Caco-2 (cell line): ENCODE data around the gene EHD1. TPM values are rescaled to one million over a fixed set of nuclear protein-coding genes. Genes with fewer than 3 reads are reported as not detected.

Experiments
- BruUV-seq: library from RNA; stranded (reverse); fragments of 400-500 nt; replicated peaks from 2 replicates; lab custom pipeline; 2021; lab: Mats Ljungman, UMichigan
- CTCF ChIA-PET: fragments of 300-600 bp; sonication (Branson Sonifier 250); formaldehyde crosslinking; loops from one replicate; lab custom pipeline; 2022; ENCODE audit warnings: antibody characterized with exemption; lab: Charles Lee
- POLR2A ChIA-PET: fragments of 300-600 bp; sonication (Branson Sonifier 250); formaldehyde crosslinking; loops from one replicate; lab custom pipeline; 2022; ENCODE audit warnings: antibody characterized with exemption; lab: Charles Lee
- DNase-seq, 2 experiments: peaks; one replicate each; pipeline versions ENCODE4 v3.0.0 to v3.0.0-alpha.2; 2020 to 2022
- H3K27me3 ChIP-seq: replicated peaks from 2 replicates; pipeline ENCODE4 v1.6.0; 2011; ENCODE audit warnings: low read length; ENCODE audit not compliant: control insufficient read depth, insufficient read depth
- H3K36me3 ChIP-seq: 2 replicates; pipeline ENCODE4 v1.5.1; 2011; ENCODE audit warnings: low read length; ENCODE audit not compliant: control insufficient read depth, insufficient read depth
- H3K4me1 ChIP-seq: fragments of 250-450 bp; sonication (Bioruptor Pico); 2 replicates; pipeline ENCODE4 v1.5.1; 2020; ENCODE audit warnings: mild to moderate bottlenecking
- H3K4me3 ChIP-seq: 2 replicates; pipeline ENCODE4 v1.5.1; 2011; ENCODE audit warnings: low read depth, mild to moderate bottlenecking, control low read depth, low read length
- H3K9me3 ChIP-seq: fragments of 250-450 bp; sonication (Bioruptor Pico); 2 replicates; pipeline ENCODE4 v1.5.1; 2020; ENCODE audit warnings: mild to moderate bottlenecking, moderate library complexity
- H3K27ac Mint-ChIP-seq: one replicate; pipeline ENCODE4 v1.8.0; 2022; ENCODE audit warnings: mixed read lengths; ENCODE audit not compliant: unreplicated experiment
- H3K27me3 Mint-ChIP-seq: one replicate; pipeline ENCODE4 v1.8.0; 2022; ENCODE audit warnings: mixed read lengths; ENCODE audit not compliant: insufficient read depth, unreplicated experiment
- H3K36me3 Mint-ChIP-seq: one replicate; pipeline ENCODE4 v1.8.0; 2022; ENCODE audit warnings: mild to moderate bottlenecking, mixed read lengths; ENCODE audit not compliant: insufficient read depth, unreplicated experiment
- H3K4me1 Mint-ChIP-seq: one replicate; pipeline ENCODE4 v1.8.0; 2022; ENCODE audit warnings: low read depth, mixed read lengths; ENCODE audit not compliant: unreplicated experiment
- H3K4me3 Mint-ChIP-seq: one replicate; pipeline ENCODE4 v1.8.0; 2022; ENCODE audit warnings: mild to moderate bottlenecking, moderate library complexity, mixed read lengths; ENCODE audit not compliant: unreplicated experiment
- H3K9me3 Mint-ChIP-seq: one replicate; pipeline ENCODE4 v1.8.0; 2022; ENCODE audit warnings: mixed read lengths; ENCODE audit not compliant: unreplicated experiment
- intact Hi-C: fragments of 100-400 bp; cut with micrococcal nuclease; formaldehyde crosslinking; loops from one replicate; pipeline ENCODE4 v1.10.0; 2022; ENCODE audit not compliant: unreplicated experiment
- total RNA-seq: library from RNA; stranded (reverse); gene quantifications from 2 replicates; pipeline ENCODE4 v1.2.3, GENCODE V29; 2022
- TF ChIP-seq, protein P1 (sequence below), 2 experiments: fragments of 200-600 bp in 1 of 2; IDR thresholded peaks; 1 replicate in 1 of 2; 2 replicates in 1 of 2; pipeline versions ENCODE4 v1.5.1 to v1.8.0; 2011 to 2022; ENCODE audit warnings: antibody characterized with exemption in 1 of 2, control low read depth in 1 of 2, inconsistent platforms in 1 of 2, low read depth in 1 of 2, low read length in 1 of 2, mild to moderate bottlenecking in 1 of 2, moderate library complexity in 1 of 2; ENCODE audit not compliant: insufficient read depth in 1 of 2, severe bottlenecking in 1 of 2, unreplicated experiment in 1 of 2

The EHD1 gene
- total RNA-seq, 1 experiment from 2014 or later: 129 TPM

DNA sequence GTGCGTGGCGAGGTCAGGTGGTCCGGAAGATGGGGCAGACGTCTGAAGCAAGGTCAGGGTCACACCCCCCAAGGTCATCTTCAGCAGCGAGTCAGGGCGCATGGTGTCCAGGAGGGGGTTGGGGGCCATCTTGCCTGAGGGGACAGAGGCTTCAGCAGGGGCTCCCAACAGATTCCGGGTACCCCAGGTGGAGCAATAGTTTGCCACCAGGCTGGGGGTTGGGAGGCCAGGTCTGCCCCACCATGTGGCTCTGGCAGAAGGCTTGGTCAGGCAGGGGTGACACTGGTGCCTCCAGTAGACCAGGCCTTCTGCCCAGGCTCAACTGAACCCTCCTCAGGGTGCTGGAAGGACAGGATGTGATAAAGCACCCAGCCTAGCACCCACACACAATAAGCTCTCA, 32.7 kb upstream of the EHD1 start:
- no peak for DNase-seq
- no peaks in the 10 kb centered on the region for H3K27me3 Mint-ChIP-seq
- TF ChIP-seq, protein P1, sequence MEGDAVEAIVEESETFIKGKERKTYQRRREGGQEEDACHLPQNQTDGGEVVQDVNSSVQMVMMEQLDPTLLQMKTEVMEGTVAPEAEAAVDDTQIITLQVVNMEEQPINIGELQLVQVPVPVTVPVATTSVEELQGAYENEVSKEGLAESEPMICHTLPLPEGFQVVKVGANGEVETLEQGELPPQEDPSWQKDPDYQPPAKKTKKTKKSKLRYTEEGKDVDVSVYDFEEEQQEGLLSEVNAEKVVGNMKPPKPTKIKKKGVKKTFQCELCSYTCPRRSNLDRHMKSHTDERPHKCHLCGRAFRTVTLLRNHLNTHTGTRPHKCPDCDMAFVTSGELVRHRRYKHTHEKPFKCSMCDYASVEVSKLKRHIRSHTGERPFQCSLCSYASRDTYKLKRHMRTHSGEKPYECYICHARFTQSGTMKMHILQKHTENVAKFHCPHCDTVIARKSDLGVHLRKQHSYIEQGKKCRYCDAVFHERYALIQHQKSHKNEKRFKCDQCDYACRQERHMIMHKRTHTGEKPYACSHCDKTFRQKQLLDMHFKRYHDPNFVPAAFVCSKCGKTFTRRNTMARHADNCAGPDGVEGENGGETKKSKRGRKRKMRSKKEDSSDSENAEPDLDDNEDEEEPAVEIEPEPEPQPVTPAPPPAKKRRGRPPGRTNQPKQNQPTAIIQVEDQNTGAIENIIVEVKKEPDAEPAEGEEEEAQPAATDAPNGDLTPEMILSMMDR (IDR thresholded peaks at IDR 0.05; ENCODE audit: insufficient read depth in 1 of 2, low read depth in 1 of 2, low read length in 1 of 2, severe bottlenecking in 1 of 2, unreplicated experiment in 1 of 2): no peak
- H3K36me3 Mint-ChIP-seq: peaks cover 26% of the 10 kb centered on the region
- intact Hi-C loops: no loop called here
- H3K4me3 Mint-ChIP-seq: no peak overlapping the region
- no peaks in the 10 kb centered on the region for H3K4me1 Mint-ChIP-seq
- H3K9me3 Mint-ChIP-seq: no peaks in the 10 kb centered on the region
- ChIA-PET POLR2A (no interaction called here), CTCF (no interaction called here)
- no TSS peak for BruUV-seq
- Histone ChIP-seq H3K27me3 (no peaks in the 10 kb centered on the region), H3K4me3 (no peak overlapping the region), H3K4me1 (no peaks in the 10 kb centered on the region; the same call in none of the 2 replicates), H3K9me3 (no peaks in the 10 kb centered on the region), H3K36me3 (peaks cover 5% of the 10 kb centered on the region)
- H3K27ac Mint-ChIP-seq: no peak overlapping the region

DNA sequence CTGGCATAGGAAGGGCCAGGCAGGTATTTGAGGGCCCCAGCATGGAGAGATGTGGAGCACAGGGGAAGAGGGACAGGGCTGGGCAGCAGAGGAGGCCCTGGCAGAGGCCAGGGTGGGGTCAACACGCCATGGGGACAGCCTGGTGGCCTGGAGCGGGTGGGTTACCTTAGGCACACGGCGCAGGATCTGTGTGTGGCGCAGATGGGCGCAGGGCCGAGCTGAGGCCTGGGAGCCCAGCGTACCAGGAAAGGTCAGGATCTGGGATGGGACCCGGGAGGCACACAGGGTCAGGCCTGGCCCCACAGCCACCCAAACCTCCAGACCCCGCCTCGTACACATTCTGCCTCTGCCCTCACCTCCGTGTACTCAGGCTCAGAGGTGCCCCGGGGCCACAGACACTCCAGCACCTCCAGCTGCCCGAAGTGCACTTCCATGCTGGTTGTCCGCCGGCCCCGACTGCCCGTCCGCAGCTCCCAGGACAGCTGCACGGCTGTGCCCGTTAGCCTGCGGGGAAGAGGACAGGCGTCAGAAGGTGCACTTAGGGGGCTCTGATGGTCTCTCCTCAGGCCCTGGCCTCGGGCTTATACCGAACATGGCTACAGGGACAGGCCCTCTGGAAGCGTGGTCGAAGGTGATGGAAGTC, 32.2 kb upstream of the EHD1 start:
- H3K27ac Mint-ChIP-seq: no peak overlapping the region
- H3K4me3 Mint-ChIP-seq: no peak overlapping the region
- no peaks in the 10 kb centered on the region for H3K27me3 Mint-ChIP-seq
- no peaks in the 10 kb centered on the region for H3K9me3 ChIP-seq
- BruUV-seq: no TSS peak
- peaks cover 5% of the 10 kb centered on the region for H3K36me3 ChIP-seq
- no peaks in the 10 kb centered on the region; the same call in 1 of the 2 replicates for H3K4me1 ChIP-seq
- DNase-seq: no peak
- H3K4me3 ChIP-seq: no peak overlapping the region
- no peaks in the 10 kb centered on the region for H3K27me3 ChIP-seq
- H3K4me1 Mint-ChIP-seq: no peaks in the 10 kb centered on the region
- ChIA-PET CTCF (no interaction called here), POLR2A (no interaction called here)
- TF ChIP-seq, protein P1 (IDR thresholded peaks at IDR 0.05; ENCODE audit: insufficient read depth in 1 of 2, low read depth in 1 of 2, low read length in 1 of 2, severe bottlenecking in 1 of 2, unreplicated experiment in 1 of 2): no peak
- H3K36me3 Mint-ChIP-seq: peaks cover 26% of the 10 kb centered on the region
- intact Hi-C loops: no loop called here
- H3K9me3 Mint-ChIP-seq: no peaks in the 10 kb centered on the region

- H3K9me3 ChIP-seq: no peaks in the 10 kb centered on the region
- no peak overlapping the region for H3K4me3 ChIP-seq
- Mint-ChIP-seq H3K9me3 (no peaks in the 10 kb centered on the region), H3K4me1 (no peaks in the 10 kb centered on the region), H3K27ac (no peak overlapping the region), H3K27me3 (no peaks in the 10 kb centered on the region), H3K4me3 (no peak overlapping the region), H3K36me3 (peaks cover 32% of the 10 kb centered on the region)
- TF ChIP-seq, protein P1 (IDR thresholded peaks at IDR 0.05; ENCODE audit: insufficient read depth in 1 of 2, low read depth in 1 of 2, low read length in 1 of 2, severe bottlenecking in 1 of 2, unreplicated experiment in 1 of 2): no peak
- no TSS peak for BruUV-seq
- intact Hi-C loops: no loop called here
- H3K36me3 ChIP-seq: peaks cover 5% of the 10 kb centered on the region
- H3K4me1 ChIP-seq: no peaks in the 10 kb centered on the region
- DNase-seq: no peak
- no peaks in the 10 kb centered on the region for H3K27me3 ChIP-seq
- ChIA-PET CTCF (no interaction called here), POLR2A (no interaction called here)
Observed at GRCh38 chr11:64909653-64910343, 31.4 kb upstream of the EHD1 start.
